Measurements from ENCODE around the gene VPS37D. TPM values are rescaled to one million over a fixed set of nuclear protein-coding genes. Genes with fewer than 3 reads are reported as not detected.

Gene VPS37D
- total and polyA plus RNA-seq, 10 of the 15 experiments (the other 5 are each of a cell fraction or from before 2014, with no cell fraction given): 0.10 to 0.45 (median 0.16) TPM; not detected in 6

GRCh38 chr7:73623798-73624668 is 43.6 kb upstream of the VPS37D start, which contains the start of gene MLXIPL:
TSS of gene MLXIPL (minus strand) at chr7:73624522. CDS start at chr7:73624492, 30 bp downstream.
- Histone ChIP-seq H3K4me2 (ENCODE audit: control insufficient read depth, insufficient read depth) (no peak within 1 kb of the TSS), H3K4me3 (no peak within 1 kb of the TSS)
- BruUV-seq (replicated peaks): no TSS peak

More at GRCh38 chr7:73623798-73624668, 43.6 kb upstream of the VPS37D start, which contains the start of gene MLXIPL:
- POLR2A ChIA-PET: no interaction called here
- H2AFZ ChIP-seq (ENCODE audit: control insufficient read depth, low read depth, low read length): no peak within 1 kb of the TSS
- no peak for TF ChIP-seq PML (IDR thresholded peaks at IDR 0.05; ENCODE audit: low read length)
- TF ChIP-seq YY1 (IDR thresholded peaks at IDR 0.05; ENCODE audit: low read depth, low read length): no peak
- no peak for TF ChIP-seq MLLT1 (IDR thresholded peaks at IDR 0.05)
- TF ChIP-seq E4F1 (IDR thresholded peaks at IDR 0.05; ENCODE audit: borderline replicate concordance, partially characterized antibody): no peak
- no peak for TF ChIP-seq MTA2 (IDR thresholded peaks at IDR 0.05; ENCODE audit: low read depth)
- TF ChIP-seq BMI1 (IDR thresholded peaks at IDR 0.05; ENCODE audit: borderline replicate concordance): no peak
- TF ChIP-seq SREBF1 (IDR thresholded peaks at IDR 0.05; ENCODE audit: low read length): no peak
- no peak for TF ChIP-seq RAD21 (IDR thresholded peaks at IDR 0.05; ENCODE audit: insufficient read depth, low read depth, low read length)
- no peak for TF ChIP-seq HDAC2 (IDR thresholded peaks at IDR 0.05)
- no peak for TF ChIP-seq PAX8 (IDR thresholded peaks at IDR 0.05)
- no peak for TF ChIP-seq FOS (IDR thresholded peaks at IDR 0.05; ENCODE audit: borderline replicate concordance, extremely low read depth, insufficient read length)
- TF ChIP-seq MYC (IDR thresholded peaks at IDR 0.05; ENCODE audit: insufficient read depth, insufficient read length, insufficient replicate concordance, low read length, severe bottlenecking): no peak
- no peak for TF ChIP-seq SIX5 (IDR thresholded peaks at IDR 0.05; ENCODE audit: low read depth, low read length, severe bottlenecking)
- TF ChIP-seq USF2 (IDR thresholded peaks at IDR 0.05; ENCODE audit: borderline replicate concordance, low read depth, low read length): no peak
- no peak for TF ChIP-seq BHLHE40 (IDR thresholded peaks at IDR 0.05; ENCODE audit: borderline replicate concordance in 1 of 2, low read depth in 2 of 2, low read length in 1 of 2)
- TF ChIP-seq TCF7 (IDR thresholded peaks at IDR 0.05; ENCODE audit: borderline replicate concordance): no peak
- no peak for TF ChIP-seq TCF12 (IDR thresholded peaks at IDR 0.05; ENCODE audit: low read depth, low read length)
- TF ChIP-seq BRCA1 (IDR thresholded peaks at IDR 0.05; ENCODE audit: low read depth, low read length): no peak
- DNase-seq (ENCODE audit: low read depth, low spot score) (no peak), FAIRE-seq (no peak), ATAC-seq (peak; percentile 63)
- no peak within 1 kb of the TSS for H3K9ac ChIP-seq (ENCODE audit: control insufficient read depth, insufficient read depth, low read length)
- RAD21 ChIA-PET (ENCODE audit: unreplicated experiment): interaction anchor here (0.9 kb wide), 1 partner anchor 110 kb away, joined by 4 read pairs; no protein-coding TSS in a partner anchor
- intact Hi-C loops (cut with micrococcal nuclease; ENCODE audit: unreplicated experiment) (no loop called here), in situ Hi-C loops (cut with MboI) (no loop called here)
- no peaks in the 10 kb centered on the region for H3K79me2 ChIP-seq (ENCODE audit: control insufficient read depth, insufficient read depth, low read length)
- 29% methylated on average over 54 of the region's 80 CpGs for whole genome bisulfite sequencing (ENCODE audit: insufficient coverage, insufficient replicate concordance, low lambda C conversion rate, missing lambda C conversion rate)
- H3K4me1 ChIP-seq (ENCODE audit: control insufficient read depth, insufficient read depth, low read length): no peaks in the 10 kb centered on the region
- no peaks in the 10 kb centered on the region for H3K9me3 ChIP-seq (replicated peaks; ENCODE audit: control insufficient read depth, insufficient read depth, low read length)
- CTCF ChIA-PET: no interaction called here
- H4K20me1 ChIP-seq (ENCODE audit: control insufficient read depth, insufficient read depth): no peaks in the 10 kb centered on the region
- SMC1A ChIA-PET (ENCODE audit: uncharacterized antibody, unreplicated experiment): no interaction called here
- no peak within 1 kb of the TSS for H3K27ac ChIP-seq (ENCODE audit: control insufficient read depth, insufficient read depth)
- H3K27me3 ChIP-seq (replicated peaks in 1 of 2; ENCODE audit: control insufficient read depth in 2 of 2, insufficient read depth in 2 of 2, low read length in 1 of 2): peaks cover 0 to 6% of the 10 kb centered on the region in 2 experiments; a peak in 2 of 4 replicates
- H3K36me3 ChIP-seq (ENCODE audit: control insufficient read depth in 2 of 2, insufficient read depth in 2 of 2, low read length in 1 of 2): no peaks in the 10 kb centered on the region

Measured in GM12878 (cell line).